B cell (primary cell): ENCODE measurements around the gene FAM20C. TPM values are rescaled to one million over a fixed set of nuclear protein-coding genes. Genes with fewer than 3 reads are reported as not detected.

ENCODE experiments used
- ATAC-seq: fragments of 200-7000 bp; cut with Tn5 transposase; one replicate; pipeline ENCODE4 v1.10.0; 2021; ENCODE audit warnings: low read depth, mild to moderate bottlenecking, moderate number of reproducible peaks, moderate library complexity
- CTCF ChIA-PET: fragments of 350-600 bp; sonication (Branson Sonifier 250); formaldehyde crosslinking; loops from one replicate; lab custom pipeline; 2021; ENCODE audit warnings: antibody characterized with exemption, inconsistent platforms; lab: Charles Lee
- POLR2A ChIA-PET: fragments of 350-600 bp; sonication (Branson Sonifier 250); formaldehyde crosslinking; loops from one replicate; lab custom pipeline; 2021; ENCODE audit warnings: antibody characterized with exemption; lab: Charles Lee
- DNase-seq: peaks from one replicate; pipeline ENCODE4 v3.0.0; 2013
- H2AFZ ChIP-seq: 2 replicates; pipeline ENCODE4 v1.6.1; 2012; ENCODE audit warnings: mild to moderate bottlenecking, low read depth, low read length; ENCODE audit not compliant: insufficient read depth, poor library complexity, severe bottlenecking
- H3K27ac ChIP-seq, 2 donors: 1 replicate in 1 of 2; 2 replicates in 1 of 2; pipeline ENCODE4 v1.5.1; 2012 to 2013; ENCODE audit warnings: low read length in 2 of 2, mild to moderate bottlenecking in 2 of 2, moderate library complexity in 1 of 2
- H3K27me3 ChIP-seq, 4 experiments: fragments of 200-600 bp in 1 of 4; sonication (generic) in 1 of 4; replicated peaks in 1 of 4; 1 replicate in 2 of 4; 2 replicates in 2 of 4; pipeline versions ENCODE4 v1.6.1 to v1.7.0; 2013 to 2016; ENCODE audit warnings: low read length in 3 of 4, mild to moderate bottlenecking in 2 of 4, mixed read lengths in 1 of 4, moderate library complexity in 1 of 4; ENCODE audit not compliant: insufficient read depth in 4 of 4, control insufficient read depth in 3 of 4; ENCODE audit errors: control extremely low read depth in 1 of 4
- H3K36me3 ChIP-seq, 2 experiments: replicated peaks in 1 of 2; 1 replicate in 1 of 2; 2 replicates in 1 of 2; pipeline versions ENCODE4 v1.6.1 to v1.7.1; 2013; ENCODE audit warnings: low read length in 1 of 2; ENCODE audit not compliant: insufficient read depth in 2 of 2, control insufficient read depth in 1 of 2; ENCODE audit errors: control extremely low read depth in 1 of 2, extremely low read depth in 1 of 2
- H3K4me1 ChIP-seq, 2 donors: fragments of 200-600 bp in 1 of 2; sonication (generic) in 1 of 2; 1 replicate in 1 of 2; 2 replicates in 1 of 2; pipeline versions ENCODE4 v1.5.1 to v1.6.1; 2013 to 2017; ENCODE audit warnings: low read length in 2 of 2; ENCODE audit not compliant: control insufficient read depth in 2 of 2, insufficient read depth in 2 of 2
- H3K4me2 ChIP-seq: replicated peaks from 2 replicates; pipeline ENCODE3; 2012; ENCODE audit warnings: mild to moderate bottlenecking, low read depth, low read length; ENCODE audit not compliant: poor library complexity, severe bottlenecking
- H3K4me3 ChIP-seq, 5 experiments: fragments of 200-600 bp in 1 of 5; sonication (generic) in 1 of 5; 1 replicate in 3 of 5; 2 replicates in 2 of 5; pipeline versions ENCODE4 v1.5.1 to v1.7.0; 2011 to 2016; ENCODE audit warnings: low read length in 4 of 5, mild to moderate bottlenecking in 4 of 5, low read depth in 2 of 5, control low read depth in 1 of 5, moderate library complexity in 1 of 5; ENCODE audit not compliant: insufficient read depth in 1 of 5; ENCODE audit errors: control extremely low read depth in 1 of 5, extremely low read depth in 1 of 5
- H3K79me2 ChIP-seq: fragments of 200-600 bp; sonication (generic); one replicate; pipeline ENCODE4 v1.6.0; 2016; ENCODE audit warnings: low read length; ENCODE audit not compliant: control insufficient read depth, insufficient read depth
- H3K9ac ChIP-seq: fragments of 200-600 bp; sonication (generic); 2 replicates; pipeline ENCODE4 v1.6.1; 2017; ENCODE audit warnings: mild to moderate bottlenecking, low read length, moderate library complexity
- H3K9me3 ChIP-seq, 3 donors: one replicate each; pipeline versions ENCODE4 v1.6.1 to v1.7.1; 2013; ENCODE audit warnings: low read length in 2 of 3; ENCODE audit not compliant: control insufficient read depth in 2 of 3, insufficient read depth in 1 of 3; ENCODE audit errors: control extremely low read depth in 1 of 3
- H4K20me1 ChIP-seq: 2 replicates; pipeline ENCODE4 v1.6.0; 2012; ENCODE audit warnings: mild to moderate bottlenecking, low read length; ENCODE audit not compliant: insufficient read depth, control insufficient read depth, poor library complexity, severe bottlenecking
- H3K27ac Mint-ChIP-seq: one replicate; pipeline ENCODE4 v1.8.0; 2021; ENCODE audit warnings: mixed read lengths
- H3K27me3 Mint-ChIP-seq: one replicate; pipeline ENCODE4 v1.8.0; 2021; ENCODE audit warnings: mixed read lengths
- H3K4me1 Mint-ChIP-seq: one replicate; pipeline ENCODE4 v1.8.0; 2021; ENCODE audit warnings: mixed read lengths
- H3K4me3 Mint-ChIP-seq: one replicate; pipeline ENCODE4 v1.8.0; 2021; ENCODE audit warnings: mixed read lengths
- H3K9me3 Mint-ChIP-seq: one replicate; pipeline ENCODE4 v1.8.0; 2022; ENCODE audit warnings: mixed read lengths; ENCODE audit not compliant: insufficient read depth
- EZH2 ChIP-seq: IDR thresholded peaks from 2 replicates; pipeline ENCODE4 v1.6.1; 2012; ENCODE audit warnings: borderline replicate concordance, low read depth, mild to moderate bottlenecking, moderate library complexity, low read length; ENCODE audit not compliant: insufficient read depth, poor library complexity, severe bottlenecking
- WGBS: methylation state at CpG from one replicate; pipeline ENCODE4 v1.1.5; 2013; ENCODE audit warnings: missing lambda C conversion rate; ENCODE audit not compliant: insufficient coverage; 5-methylcytosine and 5-hydroxymethylcytosine counted together
- intact Hi-C: fragments of 100-400 bp; cut with micrococcal nuclease; formaldehyde crosslinking; loops from one replicate; pipeline ENCODE4 v1.10.0; 2022
- polyA plus RNA-seq: library from polyadenylated mRNA; depleted of rRNA; stranded (reverse); fragments of >200 nt; gene quantifications from 2 replicates; pipeline ENCODE4 v1.2.3, GENCODE V29; 2012
- total RNA-seq, 2 donors: library from RNA; stranded (reverse); fragments of 120-200 nt in 1 of 2; gene quantifications; 1 replicate in 1 of 2; 2 replicates in 1 of 2; pipeline versions ENCODE4 v1.2.3 to v1.2.4, GENCODE V29; 2013 to 2022
- TF ChIP-seq, protein P1 (sequence below): fragments of 200-600 bp; IDR thresholded peaks from one replicate; pipeline ENCODE4 v1.8.0; 2022; ENCODE audit warnings: antibody characterized with exemption, mild to moderate bottlenecking

Gene FAM20C
- total and polyA plus RNA-seq, 2 donors (not counting 1 experiment from before 2014, with no cell fraction given), result 0.54 to 0.81 TPM

- Mint-ChIP-seq H3K4me3 (no peak overlapping the region), H3K9me3 (no peaks in the 10 kb centered on the region), H3K27ac (no peak overlapping the region), H3K27me3 (no peaks in the 10 kb centered on the region), H3K4me1 (no peaks in the 10 kb centered on the region)
- Histone ChIP-seq H3K27me3 (no peaks in the 10 kb centered on the region), H4K20me1 (no peaks in the 10 kb centered on the region), H3K27ac (no peak overlapping the region), H3K36me3 (no peaks in the 10 kb centered on the region), H3K9me3 (peaks cover 0 to 12% (median 0%) of the 10 kb centered on the region in 3 donors), H3K4me3 (no peak overlapping the region), H3K4me2 (no peak overlapping the region), H3K9ac (no peak overlapping the region), H3K4me1 (no peaks in the 10 kb centered on the region), H2AFZ (no peak overlapping the region), H3K79me2 (no peaks in the 10 kb centered on the region)
- intact Hi-C loops, result no loop called here
- ATAC-seq (no peak), DNase-seq (no peak)
- 89% methylated on average over 23 of the region's 23 CpGs for WGBS
- no peak for TF ChIP-seq EZH2
- TF ChIP-seq, protein P1, sequence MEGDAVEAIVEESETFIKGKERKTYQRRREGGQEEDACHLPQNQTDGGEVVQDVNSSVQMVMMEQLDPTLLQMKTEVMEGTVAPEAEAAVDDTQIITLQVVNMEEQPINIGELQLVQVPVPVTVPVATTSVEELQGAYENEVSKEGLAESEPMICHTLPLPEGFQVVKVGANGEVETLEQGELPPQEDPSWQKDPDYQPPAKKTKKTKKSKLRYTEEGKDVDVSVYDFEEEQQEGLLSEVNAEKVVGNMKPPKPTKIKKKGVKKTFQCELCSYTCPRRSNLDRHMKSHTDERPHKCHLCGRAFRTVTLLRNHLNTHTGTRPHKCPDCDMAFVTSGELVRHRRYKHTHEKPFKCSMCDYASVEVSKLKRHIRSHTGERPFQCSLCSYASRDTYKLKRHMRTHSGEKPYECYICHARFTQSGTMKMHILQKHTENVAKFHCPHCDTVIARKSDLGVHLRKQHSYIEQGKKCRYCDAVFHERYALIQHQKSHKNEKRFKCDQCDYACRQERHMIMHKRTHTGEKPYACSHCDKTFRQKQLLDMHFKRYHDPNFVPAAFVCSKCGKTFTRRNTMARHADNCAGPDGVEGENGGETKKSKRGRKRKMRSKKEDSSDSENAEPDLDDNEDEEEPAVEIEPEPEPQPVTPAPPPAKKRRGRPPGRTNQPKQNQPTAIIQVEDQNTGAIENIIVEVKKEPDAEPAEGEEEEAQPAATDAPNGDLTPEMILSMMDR, result no peak
- POLR2A ChIA-PET, result no interaction called here
- CTCF ChIA-PET, result no interaction called here
Observed at GRCh38 chr7:226281-226895, 34.0 kb downstream of the FAM20C start.

DNA sequence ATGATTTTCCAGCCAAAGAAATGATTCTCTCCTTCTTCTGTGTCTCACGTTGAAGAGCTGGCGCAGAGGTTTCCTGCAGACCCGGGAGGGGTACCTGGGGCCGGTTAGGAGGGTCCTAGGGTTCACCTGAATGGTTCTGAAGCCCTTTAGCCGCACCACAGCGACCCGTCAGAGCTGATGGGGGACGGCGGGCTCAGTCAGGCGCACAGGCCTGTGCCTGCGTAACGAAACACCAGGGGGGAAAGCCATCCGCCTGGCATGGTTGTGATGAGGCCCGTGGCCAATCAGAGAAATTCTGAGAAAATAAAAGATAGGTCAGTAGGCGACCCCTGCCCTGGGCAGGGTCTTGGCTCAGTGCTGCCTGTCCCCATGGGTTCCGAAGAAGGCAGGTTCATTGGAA is 35.6 kb downstream of the FAM20C start:
- Histone ChIP-seq H3K27me3 (no peaks in the 10 kb centered on the region), H3K4me2 (no peak overlapping the region), H2AFZ (no peak overlapping the region), H4K20me1 (no peaks in the 10 kb centered on the region), H3K4me3 (no peak overlapping the region), H3K9me3 (peaks cover 0 to 10% (median 0%) of the 10 kb centered on the region in 3 donors), H3K27ac (no peak overlapping the region), H3K9ac (no peak overlapping the region), H3K79me2 (no peaks in the 10 kb centered on the region), H3K36me3 (no peaks in the 10 kb centered on the region), H3K4me1 (no peaks in the 10 kb centered on the region)
- TF ChIP-seq, protein P1, result no peak
- no peak for TF ChIP-seq EZH2
- ATAC-seq (no peak), DNase-seq (no peak)
- Mint-ChIP-seq H3K4me1 (no peaks in the 10 kb centered on the region), H3K4me3 (no peak overlapping the region), H3K27me3 (no peaks in the 10 kb centered on the region), H3K27ac (no peak overlapping the region), H3K9me3 (no peaks in the 10 kb centered on the region)
- 97% methylated on average over 16 of the region's 16 CpGs for WGBS
- ChIA-PET CTCF (no interaction called here), POLR2A (no interaction called here)
- intact Hi-C loops, result no loop called here
